HG02970 (cell line): Measurements from ENCODE around the gene FBXL16.
"Not testable (repeated sequence)": the region's sequence is repeated elsewhere in the genome, so short reads cannot be mapped to it uniquely, and the experiment has no call there.

Experiments
- ATAC-seq: cut with Tn5 transposase; IDR thresholded peaks from one replicate; pipeline ENCODE4 v1.9.1; 2021; ENCODE audit warnings: mild to moderate bottlenecking, moderate library complexity, moderate number of reproducible peaks; ENCODE audit not compliant: unreplicated experiment, low FRiP score

The FBXL16 gene, protein sequence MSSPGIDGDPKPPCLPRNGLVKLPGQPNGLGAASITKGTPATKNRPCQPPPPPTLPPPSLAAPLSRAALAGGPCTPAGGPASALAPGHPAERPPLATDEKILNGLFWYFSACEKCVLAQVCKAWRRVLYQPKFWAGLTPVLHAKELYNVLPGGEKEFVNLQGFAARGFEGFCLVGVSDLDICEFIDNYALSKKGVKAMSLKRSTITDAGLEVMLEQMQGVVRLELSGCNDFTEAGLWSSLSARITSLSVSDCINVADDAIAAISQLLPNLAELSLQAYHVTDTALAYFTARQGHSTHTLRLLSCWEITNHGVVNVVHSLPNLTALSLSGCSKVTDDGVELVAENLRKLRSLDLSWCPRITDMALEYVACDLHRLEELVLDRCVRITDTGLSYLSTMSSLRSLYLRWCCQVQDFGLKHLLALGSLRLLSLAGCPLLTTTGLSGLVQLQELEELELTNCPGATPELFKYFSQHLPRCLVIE

DNA sequence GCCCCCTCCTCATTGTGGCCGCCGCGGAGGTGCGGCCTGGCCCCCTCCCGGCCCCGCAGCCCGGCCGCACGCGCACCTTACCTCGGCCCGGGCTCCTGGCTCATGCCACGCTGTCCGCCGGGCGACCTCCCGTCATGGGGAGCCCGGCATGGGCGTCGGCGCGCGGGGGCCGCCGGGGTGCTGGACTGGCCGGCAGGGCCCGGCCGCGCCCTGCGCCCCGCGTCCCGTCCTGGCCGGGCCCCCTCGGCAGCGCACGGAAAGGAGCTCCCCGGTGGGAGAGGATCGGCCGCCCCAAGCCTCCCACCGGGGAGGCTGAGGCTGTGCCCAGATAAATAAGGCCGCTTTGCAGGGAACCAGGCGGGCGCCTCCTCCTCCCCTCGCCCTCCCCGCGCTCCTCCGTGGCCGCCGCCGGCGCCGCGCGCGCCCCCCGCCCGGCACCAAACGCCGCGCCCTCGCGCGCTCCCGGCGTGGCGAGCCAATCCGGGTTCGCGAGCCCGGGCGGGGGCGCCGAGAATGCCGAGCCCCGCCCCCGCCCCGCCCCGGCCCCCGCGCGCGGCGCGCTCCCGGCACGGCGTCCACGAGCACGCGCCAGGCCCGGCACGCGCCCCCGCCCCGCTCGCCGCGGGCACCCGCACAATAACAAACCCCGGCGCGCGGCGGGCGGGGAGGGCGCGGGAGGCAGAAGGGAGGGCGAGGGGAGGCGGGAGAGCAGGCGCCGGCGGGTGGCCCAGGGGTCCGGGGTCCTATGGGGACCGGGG, at the start of gene FBXL16:
Gene FBXL16, minus strand, starts transcription at position 371 of the 758 bp plus-strand sequence. CDS start 8,396 bp downstream, outside the sequence.
- no peak for ATAC-seq

DNA sequence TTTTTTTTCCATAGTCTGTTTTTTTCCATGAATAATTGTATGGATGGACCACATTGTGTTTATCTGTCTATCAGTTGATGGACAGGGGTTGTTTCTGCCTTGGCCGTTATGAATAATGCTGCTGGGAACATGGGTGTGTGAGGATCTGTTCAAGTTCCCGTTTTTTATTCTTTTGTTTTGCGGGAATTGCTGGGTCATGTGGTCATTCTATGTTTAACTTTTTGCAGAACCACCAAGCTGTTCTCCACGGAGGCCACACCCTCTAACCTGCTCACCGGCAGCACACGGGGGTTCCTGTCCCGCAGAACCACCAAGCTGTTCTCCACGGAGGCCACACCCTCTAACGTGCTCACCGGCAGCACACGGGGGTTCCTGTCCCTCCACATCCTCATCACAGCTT, 49.1 kb upstream of the FBXL16 start:
- ATAC-seq, result no peak

DNA sequence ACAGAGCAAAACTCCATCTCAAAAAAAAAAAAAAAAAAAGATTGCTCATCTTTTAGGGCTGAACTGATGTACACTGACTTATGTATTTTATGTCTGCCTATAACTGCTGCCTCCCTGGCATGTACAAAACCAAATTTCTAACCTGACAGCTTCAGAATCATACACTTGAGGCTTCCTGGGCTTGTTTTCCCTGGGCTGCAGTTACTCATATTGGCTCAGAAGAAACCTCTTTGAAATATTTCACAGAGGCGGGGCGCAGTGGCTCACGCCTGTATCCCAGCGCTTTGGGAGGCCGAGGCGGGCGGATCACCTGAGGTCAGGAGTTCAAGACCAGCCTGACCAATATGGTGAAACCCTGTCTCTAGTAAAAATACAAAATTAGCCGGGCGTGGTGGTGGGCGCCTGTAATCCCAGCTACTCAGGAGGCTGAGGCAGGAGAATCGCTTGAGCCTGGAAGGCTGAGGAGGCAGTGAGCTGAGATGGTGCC, 48.6 kb upstream of the FBXL16 start:
- not testable (repeated sequence) for ATAC-seq

DNA sequence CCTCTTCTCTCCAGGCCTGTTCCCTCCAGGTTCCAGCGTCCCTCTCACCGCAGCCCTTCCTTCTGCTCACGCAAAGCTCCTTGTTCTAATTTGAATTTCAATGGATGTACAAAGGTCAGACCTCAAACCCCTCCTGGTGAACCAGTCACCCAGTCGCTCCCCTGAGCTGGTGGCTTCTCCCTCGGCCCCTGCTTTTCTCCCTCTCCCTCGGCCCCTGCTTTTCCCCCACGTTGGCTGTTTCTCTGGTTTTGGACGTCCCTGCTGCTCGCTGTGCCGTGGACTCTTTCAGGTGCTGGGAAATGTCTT, 46.4 kb upstream of the FBXL16 start:
- ATAC-seq, result no peak

- no peak for ATAC-seq
Measured at GRCh38 chr16:751152-752006, 45.8 kb upstream of the FBXL16 start.

GRCh38 chr16:750485-750884, 44.9 kb upstream of the FBXL16 start:
- no peak for ATAC-seq

DNA sequence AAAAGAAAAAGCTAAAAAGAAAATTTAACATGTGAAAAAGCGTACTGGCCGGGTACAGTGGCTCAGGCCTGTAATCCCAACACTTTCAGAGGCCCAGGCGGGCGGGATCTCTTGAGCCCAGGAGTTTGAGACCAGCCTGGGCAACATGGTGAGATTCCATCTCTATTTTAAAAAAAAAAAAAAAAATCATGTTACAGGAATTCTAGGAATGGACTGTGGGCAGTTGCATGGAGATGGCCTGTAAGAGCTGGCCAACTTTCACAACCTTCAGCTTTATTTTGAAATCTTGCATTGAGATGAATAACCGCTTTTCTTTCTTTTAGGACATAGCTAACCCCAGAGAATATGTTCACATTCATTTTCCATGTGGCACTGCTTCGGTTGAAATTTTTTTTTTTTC, 43.4 kb upstream of the FBXL16 start:
- ATAC-seq, result no peak

DNA sequence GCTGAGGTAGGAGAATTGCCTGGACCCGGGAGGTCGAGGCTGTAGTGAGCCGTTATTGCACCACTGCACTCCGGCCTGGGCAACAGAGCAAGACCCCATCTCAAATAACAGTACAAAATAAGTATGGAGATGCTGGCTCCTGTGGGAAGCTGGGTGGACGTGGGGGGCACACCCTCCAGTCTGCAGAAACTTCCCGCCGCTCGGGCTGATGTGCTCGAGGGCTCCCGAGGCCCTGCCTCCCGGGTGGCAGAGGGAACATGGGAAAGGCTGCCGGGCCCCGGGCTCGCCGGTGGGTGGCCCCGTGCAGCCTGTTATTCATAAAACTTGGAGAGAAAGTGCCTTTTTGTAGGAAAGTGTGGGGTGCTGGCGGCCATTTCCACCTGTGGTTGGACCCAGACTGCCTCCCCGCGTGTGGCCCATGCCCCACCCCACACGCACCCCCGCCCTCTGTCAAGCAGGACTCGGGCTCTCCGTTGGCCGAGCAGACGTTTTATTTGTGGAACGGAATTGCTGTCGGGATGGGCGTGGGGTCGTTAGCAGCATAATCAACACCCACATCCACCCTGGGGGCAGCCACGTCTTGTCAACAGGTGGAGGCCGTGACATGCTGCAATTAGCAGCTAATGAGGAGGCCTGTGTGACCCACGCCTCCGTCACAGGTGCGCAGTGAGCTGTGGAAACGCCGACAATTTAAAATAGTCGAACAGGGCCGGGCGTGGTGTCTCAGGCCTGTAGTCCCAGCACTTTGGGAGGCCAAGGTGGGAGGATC, 42.6 kb upstream of the FBXL16 start:
- no peak for ATAC-seq

DNA sequence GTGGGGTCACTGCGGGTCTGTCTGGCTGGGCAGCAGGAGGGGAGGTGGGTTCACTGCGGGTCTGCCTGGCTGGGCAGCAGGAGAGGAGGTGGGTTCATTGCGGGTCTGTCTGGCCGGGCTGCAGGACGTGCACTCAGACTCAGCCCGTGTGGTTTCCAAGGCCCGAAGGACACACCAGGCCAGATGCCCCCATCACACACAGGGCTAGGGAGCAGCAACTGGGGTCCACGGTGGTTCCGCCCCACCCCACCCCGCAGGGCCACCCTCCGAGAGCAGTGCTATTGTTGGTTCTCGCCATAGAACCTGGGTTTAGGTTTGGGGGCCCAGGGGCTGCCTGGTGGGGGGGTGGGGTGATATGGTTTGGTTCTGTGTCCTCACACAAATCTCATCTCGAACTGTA, 41.0 kb upstream of the FBXL16 start:
- ATAC-seq, result no peak

DNA sequence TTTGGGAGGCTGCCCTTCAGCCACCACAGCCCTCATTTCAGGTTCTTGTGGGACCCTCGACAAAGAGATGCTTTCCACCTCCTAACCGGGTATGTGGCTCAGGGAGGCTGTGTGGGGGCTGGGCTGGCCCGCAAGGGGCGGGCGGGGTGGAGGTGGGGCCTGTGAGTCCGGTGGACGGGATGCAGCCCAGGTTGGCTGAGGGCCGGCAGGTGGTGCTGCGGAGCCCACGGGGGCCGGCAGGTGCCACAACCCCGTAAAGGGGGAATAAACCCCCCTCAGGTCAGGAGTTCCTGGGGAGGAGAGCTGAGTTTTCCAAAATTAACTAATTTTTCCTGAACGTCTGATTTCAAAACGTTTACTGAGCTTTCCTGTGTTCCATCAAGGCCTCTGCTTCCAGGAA, 40.1 kb upstream of the FBXL16 start:
- no peak for ATAC-seq

DNA sequence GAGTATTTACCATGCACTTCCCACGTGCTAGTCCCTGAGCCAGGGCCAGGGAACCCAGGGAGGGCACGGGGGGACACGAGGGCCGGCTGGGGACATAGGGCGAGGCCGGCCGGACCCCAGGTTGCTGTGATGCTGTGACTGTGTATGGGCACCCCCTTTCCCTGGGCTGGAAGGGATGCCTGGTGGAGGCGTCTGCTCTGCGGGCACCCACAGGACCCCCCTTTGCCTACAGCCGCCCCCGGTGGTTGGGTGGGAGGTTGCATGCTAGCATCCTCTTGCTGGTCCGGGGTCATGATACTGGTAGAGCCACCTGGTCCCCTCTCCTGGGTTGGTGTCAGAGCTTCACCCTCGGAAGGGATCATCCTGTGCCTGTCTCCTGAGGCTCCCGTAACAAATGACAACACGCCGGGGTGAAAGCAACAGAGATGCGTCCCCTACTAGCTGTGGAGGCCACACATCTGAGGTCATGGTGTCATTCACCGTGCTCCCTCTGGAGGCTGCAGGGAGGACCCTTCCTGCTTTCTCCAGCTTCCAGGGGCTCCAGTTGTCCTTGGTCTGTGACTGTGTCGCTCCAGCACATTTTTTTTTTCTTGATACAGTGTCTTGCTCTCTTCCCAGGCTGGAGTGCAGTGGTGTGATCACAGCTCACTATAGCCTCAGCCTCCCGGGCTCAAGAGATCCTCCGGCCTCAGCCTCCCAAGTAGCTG, 38.3 kb upstream of the FBXL16 start:
- ATAC-seq, result no peak

GRCh38 chr16:742894-743293, 37.3 kb upstream of the FBXL16 start:
- not testable (repeated sequence) for ATAC-seq

DNA sequence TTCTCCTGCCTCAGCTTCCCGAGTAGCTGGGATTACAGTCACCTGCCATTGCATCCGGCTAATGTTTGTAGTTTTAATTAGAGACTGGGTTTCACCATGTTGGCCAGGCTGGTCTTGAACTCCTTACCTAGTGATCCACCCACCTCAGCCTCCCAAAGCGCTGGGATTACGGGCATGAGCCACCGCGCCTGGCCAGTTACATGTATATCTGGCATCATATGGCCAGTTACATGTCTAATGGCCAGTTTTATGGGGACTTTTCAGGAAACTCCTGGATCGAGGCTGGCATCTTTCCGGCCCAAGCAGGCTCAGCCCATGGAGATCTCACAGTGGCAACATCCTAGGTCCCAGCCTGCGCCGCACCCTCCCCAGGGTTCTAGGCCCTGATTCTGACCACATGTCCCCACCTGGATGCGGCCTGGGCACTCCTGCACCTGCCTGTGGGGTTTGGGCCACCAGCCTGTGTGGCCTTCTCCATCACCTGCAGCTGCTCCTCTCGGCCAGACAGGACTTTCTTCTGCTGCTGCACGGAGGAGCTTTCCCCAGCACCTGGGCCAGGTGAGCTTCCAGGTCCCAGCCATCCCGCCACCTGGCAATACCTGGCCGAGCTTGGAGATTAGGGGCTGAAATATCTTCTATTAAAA, 36.5 kb upstream of the FBXL16 start:
- no peak for ATAC-seq

DNA sequence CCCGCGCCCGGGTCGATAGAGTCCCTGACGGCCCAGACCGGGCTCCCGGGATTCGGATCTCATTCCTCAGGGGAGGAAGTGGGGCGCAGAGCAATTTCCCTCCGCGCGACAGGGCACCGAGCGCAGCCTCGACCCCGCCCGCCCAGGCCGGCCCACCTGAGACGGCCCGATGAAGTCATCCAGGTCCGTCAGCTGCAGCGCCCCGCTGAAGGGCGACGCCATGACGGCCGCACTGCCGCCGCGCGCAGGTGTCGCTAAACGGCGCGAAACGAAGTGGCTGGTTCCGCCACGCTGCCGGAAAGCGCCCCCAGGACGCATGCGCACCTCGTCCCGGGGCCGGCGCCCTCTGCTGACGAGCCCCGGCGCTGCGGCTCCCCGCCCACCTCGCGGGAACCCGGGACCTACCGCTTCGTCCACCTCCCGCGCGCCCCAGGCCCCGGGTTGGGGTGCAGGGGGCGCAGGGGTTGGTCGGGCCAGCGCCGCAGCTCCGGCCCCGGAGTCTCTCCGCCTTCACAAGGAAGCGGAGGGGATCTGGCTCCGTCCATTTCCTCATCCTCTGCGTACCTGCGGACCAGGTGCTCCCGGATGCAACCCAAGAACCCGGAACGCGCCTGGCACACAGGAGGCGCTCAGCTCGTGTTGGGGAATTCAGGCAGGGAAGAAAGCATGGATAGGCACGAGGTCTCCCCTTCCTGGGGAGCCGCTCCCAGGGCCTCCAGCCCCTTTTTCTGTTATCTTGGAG, 35.3 kb upstream of the FBXL16 start, which contains the start of gene CIAO3:
Gene CIAO3, minus strand, starts transcription at position 234 of the 742 bp plus-strand sequence. Its CDS starts 12 bp downstream, at position 222.
- ATAC-seq, result peak; percentile 93

GRCh38 chr16:740459-740763, 34.8 kb upstream of the FBXL16 start:
- ATAC-seq, result peak; percentile 9

DNA sequence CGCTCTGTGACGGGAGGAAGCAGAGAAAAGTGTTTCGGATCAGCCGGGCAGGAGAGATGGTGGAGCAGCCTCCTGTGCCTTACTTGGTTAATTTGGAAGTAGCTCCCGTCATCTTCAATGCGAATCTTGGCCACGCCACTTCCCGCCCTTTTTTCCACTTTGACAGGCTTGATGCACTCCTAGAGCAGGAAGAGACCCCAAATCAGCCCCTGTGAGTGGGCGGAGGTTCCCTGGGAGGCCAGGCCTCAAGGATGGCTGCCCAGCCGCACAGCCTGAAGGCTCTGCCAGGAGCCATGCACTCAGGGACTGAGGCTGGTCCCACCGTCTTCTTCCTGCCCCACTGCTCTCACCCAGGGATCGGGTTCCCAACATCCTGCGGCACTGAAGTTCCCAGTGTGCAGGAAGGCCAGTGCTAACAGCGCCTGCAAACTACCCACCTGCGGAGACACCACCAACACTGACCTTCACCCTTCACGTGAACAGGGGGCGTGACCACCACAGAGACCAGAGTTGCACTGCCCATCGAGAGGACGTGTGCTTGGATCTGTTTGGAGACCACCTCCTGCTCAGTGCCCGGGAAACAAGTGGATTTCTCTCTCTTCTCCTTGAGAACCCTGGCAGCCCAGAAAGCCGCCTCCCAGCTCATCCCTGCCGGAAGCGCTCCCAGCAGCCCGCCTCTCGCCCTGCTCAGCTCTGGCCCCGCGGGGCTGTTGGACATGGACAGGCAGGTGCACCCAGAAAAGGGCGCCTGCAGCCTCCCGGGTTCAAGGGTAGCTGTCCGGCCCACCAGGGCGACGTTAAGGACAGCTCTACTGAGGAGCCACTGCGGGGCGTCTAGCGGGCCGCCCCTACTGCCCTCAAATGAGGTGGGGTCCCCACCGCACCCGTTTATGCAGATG, 34.2 kb upstream of the FBXL16 start:
- no peak for ATAC-seq

GRCh38 chr16:736936-737481, 31.4 kb upstream of the FBXL16 start:
- no peak for ATAC-seq
